IMR-90 (cell line): ENCODE data around the gene FBN1. TPM values are rescaled to one million over a fixed set of nuclear protein-coding genes. Genes with fewer than 3 reads are reported as not detected.
A peak's percentile ranks its signal among the peaks of the same experiment; 100 is the strongest.

Experiments used
- ATAC-seq: fragments of 200-7000 bp; cut with Tn5 transposase; 2 replicates; pipeline ENCODE4 v1.9.1; 2020; ENCODE audit warnings: low read depth, mild to moderate bottlenecking, moderate library complexity
- BruUV-seq: library from RNA; stranded (reverse); fragments of 400-500 nt; replicated peaks from 2 replicates; lab custom pipeline; 2021; lab: Mats Ljungman, UMichigan
- CTCF ChIA-PET: fragments of 300-600 bp; formaldehyde crosslinking; extraction: SDS; loops from one replicate; lab custom pipeline; 2021; ENCODE audit warnings: antibody characterized with exemption; lab: Yijun Ruan, JAX
- POLR2A ChIA-PET: fragments of 300-600 bp; sonication (Branson Sonifier 250); formaldehyde crosslinking; loops from one replicate; lab custom pipeline; 2022; ENCODE audit warnings: antibody characterized with exemption; ENCODE audit not compliant: unreplicated experiment; lab: Charles Lee
- DNase-seq: peaks from one replicate; pipeline ENCODE4 v3.0.0; 2013
- H2AFZ ChIP-seq: replicated peaks from 2 replicates; pipeline ENCODE3; 2013; ENCODE audit warnings: low read length, mild to moderate bottlenecking; ENCODE audit not compliant: poor library complexity
- H2AK5ac ChIP-seq: 2 replicates; pipeline ENCODE4 v1.6.1; 2013; ENCODE audit warnings: low read depth, low read length, inconsistent platforms
- H2AK9ac ChIP-seq: replicated peaks from 2 replicates; pipeline ENCODE3; 2013; ENCODE audit warnings: mild to moderate bottlenecking, low read depth, low read length, moderate library complexity; ENCODE audit not compliant: poor library complexity
- H2BK120ac ChIP-seq: 2 replicates; pipeline ENCODE4 v1.6.1; 2013; ENCODE audit warnings: low read depth, low read length, inconsistent platforms
- H2BK15ac ChIP-seq: 3 replicates; pipeline ENCODE4 v1.6.1; 2013; ENCODE audit warnings: low read depth, low read length, inconsistent platforms
- H2BK20ac ChIP-seq: 2 replicates; pipeline ENCODE4 v1.6.1; 2013; ENCODE audit warnings: low read depth, mild to moderate bottlenecking, inconsistent platforms, low read length, moderate library complexity
- H2BK5ac ChIP-seq: 2 replicates; pipeline ENCODE4 v1.6.1; 2013; ENCODE audit warnings: mild to moderate bottlenecking, low read depth, low read length, inconsistent platforms; ENCODE audit not compliant: poor library complexity, severe bottlenecking
- H3K14ac ChIP-seq: replicated peaks from 2 replicates; pipeline ENCODE4 v1.6.1; 2013; ENCODE audit warnings: low read depth, low read length, inconsistent platforms
- H3K18ac ChIP-seq: 2 replicates; pipeline ENCODE4 v1.6.1; 2013; ENCODE audit warnings: low read depth, low read length, control low read depth
- H3K23ac ChIP-seq: 2 replicates; pipeline ENCODE4 v1.6.1; 2013; ENCODE audit warnings: low read depth, low read length, inconsistent platforms
- H3K27ac ChIP-seq: 2 replicates; pipeline ENCODE4 v1.5.1; 2013; ENCODE audit warnings: mild to moderate bottlenecking, control low read depth, low read length; ENCODE audit not compliant: insufficient read depth
- H3K27me3 ChIP-seq: 2 replicates; pipeline ENCODE4 v1.6.1; 2013; ENCODE audit warnings: low read length; ENCODE audit not compliant: control insufficient read depth, insufficient read depth
- H3K36me3 ChIP-seq: 2 replicates; pipeline ENCODE4 v1.6.1; 2013; ENCODE audit warnings: low read length, mixed read lengths; ENCODE audit not compliant: control insufficient read depth, insufficient read depth
- H3K4ac ChIP-seq: 2 replicates; pipeline ENCODE4 v1.6.1; 2013; ENCODE audit warnings: low read depth, low read length, inconsistent platforms
- H3K4me1 ChIP-seq: 2 replicates; pipeline ENCODE4 v1.6.1; 2013; ENCODE audit warnings: low read length, mixed read lengths; ENCODE audit not compliant: control insufficient read depth, insufficient read depth
- H3K4me2 ChIP-seq: 2 replicates; pipeline ENCODE4 v1.6.1; 2013; ENCODE audit warnings: low read depth, mild to moderate bottlenecking, control low read depth, low read length, moderate library complexity
- H3K4me3 ChIP-seq: 2 replicates; pipeline ENCODE4 v1.5.1; 2013; ENCODE audit warnings: low read depth, mild to moderate bottlenecking, control low read depth, low read length, moderate library complexity; ENCODE audit not compliant: insufficient read depth
- H3K56ac ChIP-seq: 2 replicates; pipeline ENCODE4 v1.6.1; 2013; ENCODE audit warnings: low read length, inconsistent platforms; ENCODE audit not compliant: insufficient read depth; ENCODE audit errors: extremely low read depth
- H3K79me1 ChIP-seq, 2 experiments: 2 replicates each; pipeline ENCODE4 v1.6.1; 2013; ENCODE audit warnings: low read length in 2 of 2, inconsistent platforms in 1 of 2, low read depth in 1 of 2
- H3K9ac ChIP-seq: 2 replicates; pipeline ENCODE4 v1.6.1; 2013; ENCODE audit warnings: low read depth, low read length, control low read depth
- H3K9me1 ChIP-seq: 2 replicates; pipeline ENCODE4 v1.6.1; 2013; ENCODE audit warnings: low read length, inconsistent platforms; ENCODE audit not compliant: insufficient read depth
- H3K9me3 ChIP-seq: 2 replicates; pipeline ENCODE4 v1.6.1; 2013; ENCODE audit warnings: low read length; ENCODE audit not compliant: control insufficient read depth, insufficient read depth
- H4K20me1 ChIP-seq: 2 replicates; pipeline ENCODE4 v1.6.1; 2013; ENCODE audit warnings: low read length, inconsistent platforms; ENCODE audit not compliant: insufficient read depth
- H4K5ac ChIP-seq: 2 replicates; pipeline ENCODE4 v1.6.1; 2013; ENCODE audit warnings: mild to moderate bottlenecking, low read depth, low read length, control low read depth
- H4K8ac ChIP-seq, 2 experiments: 2 replicates each; pipeline ENCODE4 v1.6.1; 2013; ENCODE audit warnings: low read depth in 2 of 2, low read length in 2 of 2, control low read depth in 1 of 2, inconsistent platforms in 1 of 2
- H4K91ac ChIP-seq: 2 replicates; pipeline ENCODE4 v1.6.1; 2013; ENCODE audit warnings: low read depth, low read length, inconsistent platforms; ENCODE audit not compliant: insufficient read depth
- BHLHE40 ChIP-seq: fragments of 150-350 bp; IDR thresholded peaks from 2 replicates; pipeline ENCODE4 v1.6.1; 2016; ENCODE audit warnings: mild to moderate bottlenecking, low read depth, low read length
- CEBPB ChIP-seq: IDR thresholded peaks from 2 replicates; pipeline ENCODE4 v1.6.1; 2012; ENCODE audit warnings: low read depth, low read length, improper control_type of control experiment
- CTCF ChIP-seq: conservative IDR thresholded peaks from 2 replicates; pipeline ENCODE4 v1.5.1; 2012; ENCODE audit warnings: mild to moderate bottlenecking, low read depth, low read length, improper control_type of control experiment
- ELK1 ChIP-seq: fragments of 150-350 bp; IDR thresholded peaks from 2 replicates; pipeline ENCODE4 v1.6.1; 2016; ENCODE audit warnings: low read depth, mild to moderate bottlenecking, low read length, moderate library complexity, borderline replicate concordance
- MAZ ChIP-seq: IDR thresholded peaks from 2 replicates; pipeline ENCODE4 v1.6.1; 2012; ENCODE audit warnings: low read depth, mild to moderate bottlenecking, low read length, improper control_type of control experiment, moderate library complexity, borderline replicate concordance
- MXI1 ChIP-seq: IDR thresholded peaks from 2 replicates; pipeline ENCODE4 v1.6.1; 2012; ENCODE audit warnings: low read depth, mild to moderate bottlenecking, low read length, moderate library complexity, borderline replicate concordance
- NFE2L2 ChIP-seq: fragments of 150-350 bp; IDR thresholded peaks from 2 replicates; pipeline ENCODE4 v1.6.1; 2016; ENCODE audit warnings: low read depth, mild to moderate bottlenecking, low read length
- RCOR1 ChIP-seq: IDR thresholded peaks from 2 replicates; pipeline ENCODE4 v1.6.1; 2012; ENCODE audit warnings: mild to moderate bottlenecking, low read length, improper control_type of control experiment; ENCODE audit not compliant: insufficient replicate concordance
- RFX5 ChIP-seq: IDR thresholded peaks from 2 replicates; pipeline ENCODE4 v1.8.0; 2012; ENCODE audit warnings: low read depth, mild to moderate bottlenecking, low read length, moderate library complexity
- SMC3 ChIP-seq: fragments of 150-350 bp; IDR thresholded peaks from 2 replicates; pipeline ENCODE4 v1.6.1; 2016; ENCODE audit warnings: low read depth, mild to moderate bottlenecking, antibody characterized with exemption, low read length, moderate library complexity
- USF2 ChIP-seq: fragments of 150-350 bp; IDR thresholded peaks from 2 replicates; pipeline ENCODE4 v1.6.1; 2017; ENCODE audit warnings: mild to moderate bottlenecking, antibody characterized with exemption, low read length, low read depth
- WGBS, 2 experiments: methylation state at CpG; one replicate each; pipeline versions ENCODE4 v1.1.5 to v1.1.7; 2013; ENCODE audit warnings: missing lambda C conversion rate in 2 of 2; ENCODE audit not compliant: insufficient read length in 1 of 2; ENCODE audit errors: extremely low coverage in 2 of 2; 5-methylcytosine and 5-hydroxymethylcytosine counted together
- dilution Hi-C: fragments of 300-500 bp; cut with HindIII; formaldehyde crosslinking; loops from one replicate; pipeline ENCODE4 v1.14.3; 2018; ENCODE audit warnings: low sequenced_read_pairs; ENCODE audit not compliant: unreplicated experiment
- in situ Hi-C: fragments of 300-500 bp; cut with MboI; formaldehyde crosslinking; loops from 3 replicates; pipeline ENCODE4 v1.14.3; 2019; ENCODE audit warnings: low sequenced_read_pairs, inconsistent platforms, mixed read lengths
- intact Hi-C: fragments of 100-400 bp; cut with micrococcal nuclease; formaldehyde crosslinking; loops from 2 replicates; pipeline ENCODE4 v1.10.0; 2022
- polyA plus RNA-seq, 3 experiments: library from polyadenylated mRNA; depleted of rRNA; stranded (reverse); fragments of >200 nt; gene quantifications; 2 replicates each; pipeline ENCODE4 v1.2.3, GENCODE V29; 2012; ENCODE audit warnings: low replicate concordance in 1 of 3
- total RNA-seq: library from RNA; depleted of rRNA; stranded (reverse); fragments of >200 nt; gene quantifications from 2 replicates; pipeline ENCODE4 v1.2.3, GENCODE V29; 2012

Gene FBN1
- total and polyA plus RNA-seq, 2 of the 4 experiments (the other 2 are of a cell fraction), result 134 to 283 TPM

GRCh38 chr15:48458876-48459275, 186.6 kb downstream of the FBN1 start:
- Histone ChIP-seq H3K9me1 (peaks cover 15% of the 10 kb centered on the region), H2AFZ (no peak overlapping the region), H3K9ac (no peak overlapping the region; the same call in 1 of the 2 replicates), H3K4me2 (peak overlapping the region; percentile 42), H3K79me1 (peaks cover 8 to 27% of the 10 kb centered on the region in 2 experiments; a peak in 3 of 4 replicates), H3K27ac (peak overlapping the region; percentile 94), H2BK15ac (no peak overlapping the region; the same call in 2 of the 3 replicates), H2BK5ac (peak overlapping the region; percentile 89), H3K27me3 (no peaks in the 10 kb centered on the region), H3K56ac (peak overlapping the region; percentile 8; the same call in 1 of the 2 replicates), H3K14ac (peak overlapping the region; percentile 59), H3K23ac (peak overlapping the region; percentile 34), H4K8ac (peak overlapping the region in 1 of 2 experiments; percentile 79; a peak in 2 of 4 replicates), H2BK120ac (peak overlapping the region; percentile 79), H3K4ac (peak overlapping the region; percentile 87), H3K4me1 (peaks cover 12% of the 10 kb centered on the region), H2AK9ac (no peak overlapping the region), H2BK20ac (peak overlapping the region; percentile 44), H3K18ac (peak overlapping the region; percentile 93), H4K91ac (peak overlapping the region; percentile 85), H3K36me3 (peaks cover 51% of the 10 kb centered on the region), H4K5ac (peak overlapping the region; percentile 62), H3K4me3 (no peak overlapping the region), H2AK5ac (peak overlapping the region; percentile 64), H4K20me1 (no peaks in the 10 kb centered on the region), H3K9me3 (no peaks in the 10 kb centered on the region)
- BruUV-seq, result no TSS peak
- ATAC-seq (peak; percentile 42), DNase-seq (peak; percentile 64)
- WGBS, 2 experiments, result no CpG with 5 or more reads among the region's 2 CpGs
- in situ Hi-C loops, result no loop called here
- intact Hi-C loops, result no loop called here
- ChIA-PET POLR2A (interaction anchor here (0.6 kb wide), 2 partner anchors 18 to 27 kb away, joined by 3 to 4 read pairs; no protein-coding TSS in a partner anchor), CTCF (interaction anchor here (1.0 to 1.6 kb wide), 2 partner anchors 11 to 107 kb away, joined by 4 read pairs; no protein-coding TSS in a partner anchor)
- dilution Hi-C loops, result no loop called here
- no peak for TF ChIP-seq CTCF
- TF ChIP-seq BHLHE40, result no peak
- no peak for TF ChIP-seq MAZ
- no peak for TF ChIP-seq RCOR1
- no peak for TF ChIP-seq RFX5
- TF ChIP-seq ELK1, result no peak
- TF ChIP-seq CEBPB, result no peak
- no peak for TF ChIP-seq SMC3
- no peak for TF ChIP-seq USF2
- no peak for TF ChIP-seq MXI1
- TF ChIP-seq NFE2L2, result no peak
